HL-60/S4 (cell line): ENCODE measurements around the gene ADH7.
"Not testable (repeated sequence)": the region's sequence is repeated elsewhere in the genome, so short reads cannot be mapped to it uniquely, and the experiment has no call there.

Experiments used
- in situ Hi-C: fragments of 300-500 bp; cut with MboI; formaldehyde crosslinking; loops from 2 replicates; pipeline ENCODE4 v1.14.3; 2022; ENCODE audit warnings: low sequenced_read_pairs

Gene ADH7

DNA sequence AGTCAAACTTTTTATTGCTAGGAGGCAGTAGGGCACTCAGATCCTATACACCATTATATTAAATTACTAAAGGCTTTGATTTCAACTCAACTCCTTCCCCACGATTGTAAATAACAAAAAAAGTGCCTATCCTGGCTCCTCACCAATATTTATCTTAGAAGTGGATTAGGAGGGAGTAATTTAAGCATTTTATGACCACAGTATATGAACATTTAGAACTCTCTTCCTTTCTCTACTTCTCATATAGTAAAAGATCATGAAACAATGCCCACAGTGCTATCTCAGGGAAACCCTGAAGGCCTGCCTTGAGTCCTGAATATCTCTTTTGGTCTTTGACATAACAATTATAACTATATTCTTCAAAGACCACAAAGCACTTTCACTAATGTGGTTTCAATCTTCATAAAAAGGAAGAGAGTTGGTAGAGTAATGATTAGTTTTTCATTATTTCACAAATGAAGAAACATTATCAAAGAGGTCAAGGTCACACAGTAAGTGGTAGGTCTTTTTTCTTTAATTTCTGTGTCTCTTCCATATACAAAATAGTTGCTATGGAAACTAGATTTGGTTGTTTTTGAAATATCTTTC, 53.5 kb downstream of the ADH7 start:
- in situ Hi-C loops, result no loop called here

DNA sequence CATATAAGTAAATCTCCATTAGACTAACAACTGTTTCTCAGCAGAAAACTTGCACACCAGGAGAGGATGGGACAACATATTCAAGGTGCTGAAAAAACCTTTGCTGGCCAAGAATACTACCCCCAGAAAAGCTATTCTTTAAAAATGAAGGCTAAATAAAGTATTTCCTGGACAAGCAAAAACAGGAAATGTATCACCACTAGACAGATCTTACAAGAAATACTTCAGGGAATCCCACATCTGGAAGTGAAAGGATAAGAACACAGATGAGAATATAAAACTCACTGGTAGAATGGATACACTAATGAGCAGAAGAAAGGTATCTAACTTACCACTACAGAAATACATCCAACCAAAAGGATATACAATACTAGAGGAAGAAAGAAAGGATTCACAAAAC, 55.6 kb downstream of the ADH7 start:
- in situ Hi-C loops, result no loop called here

DNA sequence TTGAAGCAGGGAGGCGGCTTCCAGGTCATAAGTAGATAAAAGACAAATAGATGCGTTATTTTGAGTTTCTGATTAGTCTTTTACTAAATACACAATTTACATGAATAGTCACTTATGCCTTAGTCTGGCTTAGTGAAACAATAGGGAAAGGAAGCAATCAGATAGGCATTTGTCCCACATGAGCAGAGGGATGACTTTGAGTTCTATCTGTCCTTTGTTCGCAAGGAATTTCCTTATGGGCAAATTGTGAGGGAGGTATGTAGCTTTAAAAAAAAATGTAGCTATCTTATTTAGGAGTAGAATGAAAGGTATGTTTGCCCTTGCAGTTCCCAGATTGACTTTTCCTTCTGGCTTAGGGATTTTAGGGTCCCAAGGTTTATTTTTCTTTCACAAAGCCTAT, 56.3 kb downstream of the ADH7 start:
- in situ Hi-C loops, result no loop called here

DNA sequence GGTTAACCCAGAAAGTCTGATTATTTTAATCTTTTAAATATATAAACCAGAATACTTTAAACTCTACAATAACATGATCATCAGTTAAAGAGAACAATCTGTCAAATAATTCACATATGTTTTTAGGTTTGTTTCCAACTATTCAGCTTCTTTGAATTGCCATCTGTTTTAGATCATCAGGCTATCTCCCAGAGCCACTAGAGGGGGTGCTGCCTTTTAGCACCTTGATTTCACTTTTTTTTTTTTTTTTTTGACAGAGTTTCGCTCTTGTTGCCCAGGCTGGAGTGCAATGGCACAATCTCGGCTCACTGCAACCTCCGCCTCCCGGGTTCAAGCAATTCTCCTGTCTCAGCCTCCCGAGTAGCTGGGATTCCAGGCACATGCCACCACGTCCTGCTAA, 57.8 kb downstream of the ADH7 start:
- in situ Hi-C loops, result not testable (repeated sequence)

DNA sequence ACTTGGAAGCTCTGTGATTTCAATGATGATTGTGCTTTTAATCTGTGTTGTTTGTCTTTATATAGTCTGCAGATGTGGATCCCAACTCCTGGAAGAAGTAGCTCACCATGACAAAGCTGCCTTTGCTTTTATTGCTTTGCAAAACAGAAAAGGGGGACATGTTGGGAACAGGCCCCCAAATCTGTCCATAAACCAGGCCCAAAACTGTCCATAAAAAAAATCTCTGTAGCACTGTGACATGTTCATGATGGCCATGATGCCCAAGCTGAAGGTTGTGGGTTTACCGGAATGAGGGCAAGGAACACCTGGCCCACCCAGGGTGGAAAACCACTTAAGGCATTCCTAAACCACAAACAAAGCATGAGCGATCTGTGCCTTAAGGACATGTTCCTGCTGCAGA, 62.7 kb downstream of the ADH7 start:
- in situ Hi-C loops, result not testable (repeated sequence)

DNA sequence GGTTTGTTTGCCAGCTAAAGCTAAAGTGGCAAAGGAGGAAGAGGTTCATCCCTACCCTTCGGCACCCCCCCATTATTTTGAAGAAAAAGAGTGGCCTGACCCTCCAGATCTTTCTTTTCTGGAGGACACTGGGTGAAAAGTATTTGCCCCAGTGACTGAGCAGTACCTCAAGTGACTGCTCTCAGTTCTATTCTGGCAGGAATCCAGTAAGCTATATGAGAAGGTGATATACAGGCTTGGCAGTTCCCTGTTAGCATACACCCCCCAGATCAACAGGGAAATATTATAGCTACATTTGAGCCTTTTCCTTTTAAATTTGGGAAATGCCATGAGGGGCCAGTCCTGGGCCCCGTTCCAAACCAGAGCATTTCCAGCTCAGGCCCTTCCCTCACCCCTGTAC, 67.3 kb downstream of the ADH7 start:
- in situ Hi-C loops, result not testable (repeated sequence)

DNA sequence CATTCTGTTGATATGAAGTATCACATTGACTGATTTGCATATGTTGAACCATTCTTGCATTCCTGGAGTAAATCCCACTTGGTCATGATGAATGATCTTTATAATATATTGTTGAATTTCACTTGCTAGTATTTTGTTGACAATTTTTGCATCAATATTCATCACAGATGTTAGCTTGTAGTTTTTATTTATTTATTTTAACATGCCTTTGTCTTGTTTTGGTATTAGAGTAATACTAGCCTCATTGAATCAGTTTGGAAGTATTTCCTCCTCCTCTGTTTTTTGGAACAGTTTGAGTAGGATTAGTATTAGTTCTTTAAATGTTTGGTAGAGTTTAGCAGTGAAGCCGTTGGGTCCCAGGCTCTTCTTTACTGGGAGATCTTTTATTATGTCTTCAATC, 68.7 kb downstream of the ADH7 start:
- in situ Hi-C loops, result no loop called here

DNA sequence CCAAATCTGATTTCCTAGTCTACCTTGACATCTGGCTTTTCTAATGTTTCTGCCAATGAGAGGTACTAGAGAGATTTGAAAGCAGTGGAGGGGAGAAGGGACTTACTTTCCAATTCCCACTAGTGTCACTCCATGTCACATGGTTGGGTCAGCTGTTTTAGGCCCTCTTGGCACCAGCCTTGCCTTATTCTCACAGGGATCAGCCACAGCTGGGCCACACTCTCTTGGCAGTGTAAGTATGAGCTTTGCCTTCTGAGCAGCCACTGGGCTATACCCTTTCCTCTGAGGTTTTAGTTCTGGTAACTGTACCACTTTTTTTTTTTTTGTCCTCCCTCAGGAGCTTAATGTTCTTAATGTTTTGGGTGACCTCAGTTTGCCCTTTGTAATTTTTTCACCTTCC, 72.4 kb downstream of the ADH7 start:
- in situ Hi-C loops, result no loop called here
